A673 (cell line): ENCODE results near the gene ACBD3. TPM values are rescaled to one million over a fixed set of nuclear protein-coding genes. Genes with fewer than 3 reads are reported as not detected.

Experiments used
- BruUV-seq: library from RNA; stranded (reverse); fragments of 400-500 nt; replicated peaks from 2 replicates; lab custom pipeline; 2021; lab: Mats Ljungman, UMichigan
- CTCF ChIA-PET: fragments of 300-600 bp; sonication (Branson Sonifier 250); formaldehyde crosslinking; loops from one replicate; lab custom pipeline; 2022; ENCODE audit warnings: antibody characterized with exemption; lab: Charles Lee
- POLR2A ChIA-PET: fragments of 300-600 bp; sonication (Branson Sonifier 250); formaldehyde crosslinking; loops from one replicate; lab custom pipeline; 2022; ENCODE audit warnings: antibody characterized with exemption; ENCODE audit not compliant: low non-redundant PET; lab: Charles Lee
- DNase-seq: peaks from one replicate; pipeline ENCODE4 v3.0.0-alpha.2; 2015; ENCODE audit warnings: low spot score
- H3K27ac ChIP-seq: fragments of 200-600 bp; sonication (generic); 2 replicates; pipeline ENCODE4 v1.5.1; 2016; ENCODE audit warnings: mixed run types, low read depth, mild to moderate bottlenecking, mixed read lengths, antibody characterized with exemption, low read length; ENCODE audit not compliant: poor library complexity, severe bottlenecking
- H3K27me3 ChIP-seq: fragments of 200-600 bp; sonication (generic); replicated peaks from 2 replicates; pipeline ENCODE4 v1.6.1; 2017; ENCODE audit warnings: mixed run types, low read depth, mild to moderate bottlenecking, mixed read lengths, antibody characterized with exemption, low read length; ENCODE audit not compliant: insufficient read depth, poor library complexity
- H3K36me3 ChIP-seq: fragments of 200-600 bp; sonication (generic); 2 replicates; pipeline ENCODE4 v1.6.1; 2016; ENCODE audit warnings: mixed run types, mild to moderate bottlenecking, mixed read lengths, antibody characterized with exemption, low read length; ENCODE audit not compliant: insufficient read depth, poor library complexity, severe bottlenecking
- H3K4me1 ChIP-seq: fragments of 200-600 bp; sonication (generic); 2 replicates; pipeline ENCODE4 v1.6.1; 2017; ENCODE audit warnings: mixed run types, mild to moderate bottlenecking, mixed read lengths, antibody characterized with exemption, low read length; ENCODE audit not compliant: insufficient read depth, poor library complexity, severe bottlenecking
- H3K4me3 ChIP-seq: fragments of 200-600 bp; sonication (generic); 2 replicates; pipeline ENCODE4 v1.5.1; 2016; ENCODE audit warnings: low read depth, mixed run types, mild to moderate bottlenecking, mixed read lengths, low read length; ENCODE audit not compliant: poor library complexity, severe bottlenecking
- H3K9me3 ChIP-seq: fragments of 200-600 bp; sonication (generic); 2 replicates; pipeline ENCODE4 v1.6.1; 2016; ENCODE audit warnings: mixed run types, low read depth, mild to moderate bottlenecking, mixed read lengths, antibody characterized with exemption, low read length; ENCODE audit not compliant: poor library complexity, severe bottlenecking
- CTCF ChIP-seq: fragments of 300-800, 200-600 bp; sonication (generic); conservative IDR thresholded peaks from 2 replicates; pipeline ENCODE4 v1.5.1; 2017; ENCODE audit warnings: low read depth, mild to moderate bottlenecking, antibody characterized with exemption, low read length, moderate library complexity, mixed read lengths
- EZH2 ChIP-seq: fragments of 200-600 bp; sonication (generic); IDR thresholded peaks from 2 replicates; pipeline ENCODE4 v1.6.1; 2017; ENCODE audit warnings: borderline replicate concordance, low read depth, mild to moderate bottlenecking, mixed read lengths, antibody characterized with exemption, low read length; ENCODE audit not compliant: poor library complexity, severe bottlenecking
- intact Hi-C: fragments of 100-400 bp; cut with micrococcal nuclease; formaldehyde crosslinking; loops from one replicate; pipeline ENCODE4 v1.10.0; 2022; ENCODE audit not compliant: unreplicated experiment
- total RNA-seq: library from RNA; stranded (reverse); gene quantifications from 2 replicates; pipeline ENCODE4 v1.2.3, GENCODE V29; 2021

Gene ACBD3
- total RNA-seq, 1 experiment from 2014 or later, result 33.4 TPM

GRCh38 chr1:226123212-226123560 is 63.4 kb downstream of the ACBD3 start:
- CTCF ChIA-PET, result interaction anchor here (1.1 to 1.6 kb wide), 2 partner anchors 74 to 75 kb away, joined by 3 to 6 read pairs; no protein-coding TSS in a partner anchor
- Histone ChIP-seq H3K27me3 (no peaks in the 10 kb centered on the region), H3K27ac (no peak overlapping the region), H3K4me3 (no peak overlapping the region), H3K36me3 (no peaks in the 10 kb centered on the region), H3K9me3 (no peaks in the 10 kb centered on the region), H3K4me1 (peaks cover 11% of the 10 kb centered on the region)
- no peak for DNase-seq
- intact Hi-C loops, result loop anchor here (5.0 kb wide), 2 partner anchors 41 to 126 kb away; partner anchors contain the start of gene SDE2
- BruUV-seq, result no TSS peak
- TF ChIP-seq CTCF, result no peak
- no peak for TF ChIP-seq EZH2
- POLR2A ChIA-PET, result no interaction called here

DNA sequence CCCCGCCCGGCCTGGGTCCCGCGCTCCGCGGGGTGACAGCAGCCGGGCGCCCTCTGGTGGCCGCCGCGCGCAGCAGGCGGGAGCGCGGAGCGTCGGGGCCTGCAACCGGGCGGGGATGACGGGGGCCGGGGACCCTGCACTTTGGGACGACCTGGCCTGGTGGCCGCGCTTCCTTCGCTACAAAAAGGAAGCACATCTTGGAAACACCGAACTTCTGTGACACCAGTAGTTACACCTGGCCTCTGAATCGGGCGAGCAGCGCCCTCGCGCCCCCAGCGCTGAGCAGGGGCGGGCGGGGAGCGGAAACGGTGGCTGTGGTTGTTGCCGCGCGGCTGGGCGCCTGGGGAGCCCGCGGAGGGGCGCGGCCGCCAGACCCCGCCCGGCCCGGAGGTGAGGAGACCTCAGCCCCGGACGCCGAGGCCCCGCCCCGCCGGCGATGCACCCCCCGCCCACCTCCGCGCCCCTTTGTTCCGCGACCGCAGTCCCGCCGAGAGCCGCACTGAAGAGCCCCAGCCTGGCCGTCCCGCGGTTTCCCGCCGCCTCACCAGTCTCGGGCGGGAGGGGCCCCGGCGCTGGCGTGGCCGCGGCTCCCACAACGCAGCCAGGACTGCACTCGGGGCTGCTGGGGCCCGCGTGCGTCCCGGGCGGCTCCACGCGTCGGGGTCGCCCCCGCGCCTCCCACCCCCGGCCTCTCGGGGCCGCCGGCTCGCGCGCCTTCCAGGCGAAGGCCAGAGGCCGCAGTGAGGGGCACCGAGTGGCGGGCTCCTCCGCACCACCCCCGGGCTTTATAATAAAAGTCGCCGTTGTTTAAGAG is 64.7 kb downstream of the ACBD3 start:
- H3K27me3 ChIP-seq, result no peaks in the 10 kb centered on the region
- no TSS peak for BruUV-seq
- peak overlapping the region; percentile 72 for H3K4me3 ChIP-seq
- no peak for TF ChIP-seq EZH2
- peak; percentile 63 for TF ChIP-seq CTCF
- H3K4me1 ChIP-seq, result peaks cover 6% of the 10 kb centered on the region
- H3K27ac ChIP-seq, result peak overlapping the region; percentile 84
- ChIA-PET CTCF (interaction anchor here (1.4 to 1.6 kb wide), 2 partner anchors 57 to 77 kb away, joined by 6 to 8 read pairs; no protein-coding TSS in a partner anchor), POLR2A (interaction anchor here (0.7 kb wide), 1 partner anchor 217 kb away, joined by 7 read pairs; no protein-coding TSS in a partner anchor)
- H3K9me3 ChIP-seq, result no peaks in the 10 kb centered on the region
- intact Hi-C loops, result loop anchor here (1.0 to 5.0 kb wide), 3 partner anchors 39 to 124 kb away; partner anchors contain the start of gene SDE2
- peak; percentile 71 for DNase-seq
- H3K36me3 ChIP-seq, result no peaks in the 10 kb centered on the region

GRCh38 chr1:226121049-226121586 is 65.4 kb downstream of the ACBD3 start:
- Histone ChIP-seq H3K4me3 (peak overlapping the region; percentile 72), H3K27me3 (no peaks in the 10 kb centered on the region), H3K9me3 (no peaks in the 10 kb centered on the region), H3K4me1 (peaks cover 6% of the 10 kb centered on the region), H3K27ac (peak overlapping the region; percentile 84), H3K36me3 (no peaks in the 10 kb centered on the region)
- DNase-seq, result no peak
- CTCF ChIA-PET, result interaction anchor here (0.8 to 1.2 kb wide), 2 partner anchors 10 to 56 kb away, joined by 3 to 12 read pairs; no protein-coding TSS in a partner anchor
- POLR2A ChIA-PET, result interaction anchor here (0.5 to 0.7 kb wide), 2 partner anchors 166 to 218 kb away, joined by 7 to 9 read pairs; no protein-coding TSS in a partner anchor
- TF ChIP-seq CTCF, result no peak
- no peak for TF ChIP-seq EZH2
- intact Hi-C loops, result loop anchor here (1.0 to 5.0 kb wide), 3 partner anchors 39 to 124 kb away; partner anchors contain the start of gene SDE2
- no TSS peak for BruUV-seq
